ENCODE results near the gene CORO2A.

CORO2A gene

DNA sequence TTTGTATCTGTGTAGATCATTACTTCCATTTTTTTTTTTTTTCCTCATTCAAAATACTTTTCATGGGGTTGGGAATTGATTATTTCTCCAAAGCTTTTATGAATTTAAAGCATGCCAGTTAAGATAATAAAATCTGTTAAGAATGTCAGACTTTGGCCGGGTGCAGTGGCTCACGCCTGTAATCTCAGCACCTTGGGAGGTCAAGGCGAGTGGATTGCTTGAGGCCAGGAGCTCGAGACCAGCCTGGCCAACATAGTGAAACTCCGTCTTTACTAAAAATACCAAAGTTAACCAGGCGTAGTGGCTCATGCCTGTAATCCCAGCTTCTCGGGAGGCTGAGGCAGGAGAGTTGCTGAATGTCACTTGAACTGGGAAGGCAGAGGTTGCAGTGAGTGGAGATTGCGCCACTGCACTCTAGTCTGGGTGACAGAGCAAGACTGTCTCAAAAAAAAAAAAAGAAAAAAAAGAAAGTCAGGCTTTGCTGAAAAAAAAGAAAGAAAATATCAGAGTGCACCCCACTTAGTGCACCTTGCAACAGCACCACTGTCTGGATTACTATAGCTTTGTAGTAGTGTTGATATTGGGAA lies 44.6 kb upstream of the CORO2A start:
- no peaks in the 10 kb centered on the region for H3K9me3 ChIP-seq (ENCODE audit: insufficient read depth, low read length)
- no peak overlapping the region for H3K4me3 ChIP-seq (ENCODE audit: low read length)
- H3K4me2 ChIP-seq (ENCODE audit: low read length), result no peak overlapping the region
- H3K9ac ChIP-seq (ENCODE audit: low read length), result no peak overlapping the region
- no peak overlapping the region for H2AFZ ChIP-seq (ENCODE audit: low read depth, low read length)
- TF ChIP-seq, protein P1, sequence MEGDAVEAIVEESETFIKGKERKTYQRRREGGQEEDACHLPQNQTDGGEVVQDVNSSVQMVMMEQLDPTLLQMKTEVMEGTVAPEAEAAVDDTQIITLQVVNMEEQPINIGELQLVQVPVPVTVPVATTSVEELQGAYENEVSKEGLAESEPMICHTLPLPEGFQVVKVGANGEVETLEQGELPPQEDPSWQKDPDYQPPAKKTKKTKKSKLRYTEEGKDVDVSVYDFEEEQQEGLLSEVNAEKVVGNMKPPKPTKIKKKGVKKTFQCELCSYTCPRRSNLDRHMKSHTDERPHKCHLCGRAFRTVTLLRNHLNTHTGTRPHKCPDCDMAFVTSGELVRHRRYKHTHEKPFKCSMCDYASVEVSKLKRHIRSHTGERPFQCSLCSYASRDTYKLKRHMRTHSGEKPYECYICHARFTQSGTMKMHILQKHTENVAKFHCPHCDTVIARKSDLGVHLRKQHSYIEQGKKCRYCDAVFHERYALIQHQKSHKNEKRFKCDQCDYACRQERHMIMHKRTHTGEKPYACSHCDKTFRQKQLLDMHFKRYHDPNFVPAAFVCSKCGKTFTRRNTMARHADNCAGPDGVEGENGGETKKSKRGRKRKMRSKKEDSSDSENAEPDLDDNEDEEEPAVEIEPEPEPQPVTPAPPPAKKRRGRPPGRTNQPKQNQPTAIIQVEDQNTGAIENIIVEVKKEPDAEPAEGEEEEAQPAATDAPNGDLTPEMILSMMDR (IDR thresholded peaks at IDR 0.05; ENCODE audit: low read depth, low read length), result no peak
- no peak for TF ChIP-seq EZH2phosphoT487 (IDR thresholded peaks at IDR 0.05; ENCODE audit: low read depth)
- H3K36me3 ChIP-seq (replicated peaks; ENCODE audit: low read depth, low read length), result no peaks in the 10 kb centered on the region
- no peaks in the 10 kb centered on the region for H3K4me1 ChIP-seq (ENCODE audit: low read length)
- no peaks in the 10 kb centered on the region for H4K20me1 ChIP-seq (ENCODE audit: insufficient read depth, low read length)
- no peak overlapping the region for H3K27ac ChIP-seq (ENCODE audit: low read length)
- H3K27me3 ChIP-seq (ENCODE audit: low read depth, low read length), result no peaks in the 10 kb centered on the region
- no peaks in the 10 kb centered on the region for H3K79me2 ChIP-seq (ENCODE audit: low read length)

DNA sequence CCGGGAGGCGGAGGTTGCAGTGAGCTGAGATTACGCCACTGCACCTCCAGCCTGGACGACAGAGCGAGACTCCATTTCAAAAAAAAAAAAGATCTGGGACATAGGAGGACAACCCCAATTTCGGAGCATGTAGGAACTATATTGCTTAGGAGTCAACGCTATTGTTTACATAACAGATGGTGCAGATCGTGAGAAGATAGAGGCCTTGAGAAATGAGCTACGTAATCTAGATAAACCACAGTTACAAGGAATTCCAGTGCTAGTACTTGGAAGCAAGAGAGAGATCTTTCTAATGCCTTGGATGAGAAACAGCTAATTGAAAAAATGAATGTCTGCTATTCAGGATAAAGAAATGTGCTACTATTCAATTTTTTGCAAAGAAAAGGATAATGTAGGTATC lies 42.7 kb upstream of the CORO2A start:
- H3K4me3 ChIP-seq (ENCODE audit: low read length), result no peak overlapping the region
- TF ChIP-seq EZH2phosphoT487 (IDR thresholded peaks at IDR 0.05; ENCODE audit: low read depth), result no peak
- TF ChIP-seq, protein P1 (IDR thresholded peaks at IDR 0.05; ENCODE audit: low read depth, low read length), result no peak
- H3K36me3 ChIP-seq (replicated peaks; ENCODE audit: low read depth, low read length), result no peaks in the 10 kb centered on the region

DNA sequence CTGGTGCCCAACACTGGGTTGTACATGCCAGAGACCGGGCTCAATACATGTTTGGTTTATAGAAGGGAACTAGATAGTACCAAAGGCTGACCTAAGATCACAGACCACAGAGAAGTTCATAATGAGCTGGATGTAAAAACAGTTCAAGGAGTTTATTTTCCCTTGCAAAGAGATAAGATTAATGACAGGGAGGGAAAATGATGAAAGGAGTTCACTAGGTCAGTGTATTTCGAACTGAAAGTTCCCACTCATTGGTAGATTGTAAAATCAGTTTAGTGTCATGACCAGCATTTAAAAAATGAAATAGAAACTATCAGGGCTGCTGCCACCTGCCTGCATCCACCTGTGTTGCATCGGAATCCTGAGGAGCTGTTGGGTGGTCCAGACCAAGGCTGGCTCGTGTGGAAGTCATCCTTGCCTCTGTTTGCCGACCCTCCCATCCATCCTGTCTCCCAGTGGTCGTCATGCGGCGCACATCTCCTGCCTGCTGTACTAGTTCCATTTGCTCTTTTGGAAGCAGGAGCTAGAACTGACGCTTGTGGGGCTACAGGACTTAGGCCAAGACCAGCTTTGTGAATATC lies 41.9 kb upstream of the CORO2A start:
- no peaks in the 10 kb centered on the region for H3K79me2 ChIP-seq (ENCODE audit: low read length)
- H3K27me3 ChIP-seq (ENCODE audit: low read depth, low read length), result no peaks in the 10 kb centered on the region
- no peak overlapping the region for H3K4me2 ChIP-seq (ENCODE audit: low read length)
- no peak overlapping the region for H3K4me3 ChIP-seq (ENCODE audit: low read length)
- no peak overlapping the region for H3K27ac ChIP-seq (ENCODE audit: low read length)
- no peaks in the 10 kb centered on the region for H4K20me1 ChIP-seq (ENCODE audit: insufficient read depth, low read length)
- H3K9me3 ChIP-seq (ENCODE audit: insufficient read depth, low read length), result no peaks in the 10 kb centered on the region
- H3K36me3 ChIP-seq (replicated peaks; ENCODE audit: low read depth, low read length), result no peaks in the 10 kb centered on the region
- no peak overlapping the region for H3K9ac ChIP-seq (ENCODE audit: low read length)
- no peak for TF ChIP-seq EZH2phosphoT487 (IDR thresholded peaks at IDR 0.05; ENCODE audit: low read depth)
- TF ChIP-seq, protein P1 (IDR thresholded peaks at IDR 0.05; ENCODE audit: low read depth, low read length), result peak; percentile 28; the same call in 1 of the 2 replicates
- H2AFZ ChIP-seq (ENCODE audit: low read depth, low read length), result no peak overlapping the region
- no peaks in the 10 kb centered on the region for H3K4me1 ChIP-seq (ENCODE audit: low read length)

More for the DNA sequence above, 42.7 kb upstream of the CORO2A start:
- no peaks in the 10 kb centered on the region for H4K20me1 ChIP-seq (ENCODE audit: insufficient read depth, low read length)
- H3K4me2 ChIP-seq (ENCODE audit: low read length), result no peak overlapping the region
- H2AFZ ChIP-seq (ENCODE audit: low read depth, low read length), result no peak overlapping the region
- H3K9ac ChIP-seq (ENCODE audit: low read length), result no peak overlapping the region
- no peaks in the 10 kb centered on the region for H3K27me3 ChIP-seq (ENCODE audit: low read depth, low read length)
- H3K4me1 ChIP-seq (ENCODE audit: low read length), result no peaks in the 10 kb centered on the region
- H3K27ac ChIP-seq (ENCODE audit: low read length), result no peak overlapping the region
- H3K9me3 ChIP-seq (ENCODE audit: insufficient read depth, low read length), result no peaks in the 10 kb centered on the region
- no peaks in the 10 kb centered on the region for H3K79me2 ChIP-seq (ENCODE audit: low read length)

DNA sequence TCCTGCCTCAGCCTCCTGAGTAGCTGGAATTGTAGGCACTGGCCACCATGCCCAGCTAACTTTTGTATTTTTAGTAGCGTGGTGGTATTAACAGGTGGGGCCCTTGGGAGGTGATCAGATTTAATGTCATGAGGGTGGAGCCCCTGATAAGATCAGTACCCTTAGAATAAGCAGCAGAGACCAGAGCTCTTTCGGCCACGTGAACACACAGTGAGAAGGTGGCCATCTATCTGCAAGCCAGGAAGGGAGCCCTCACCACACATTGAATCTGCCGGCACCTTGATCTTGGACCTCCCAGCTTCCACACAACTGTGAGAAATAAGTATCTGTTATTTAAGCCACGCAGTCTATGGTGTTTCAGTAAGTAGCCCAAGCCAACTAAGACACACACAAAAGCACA lies 40.5 kb upstream of the CORO2A start:
- no peak overlapping the region for H3K4me3 ChIP-seq (ENCODE audit: low read length)
- H2AFZ ChIP-seq (ENCODE audit: low read depth, low read length), result no peak overlapping the region

More for the DNA sequence above, 40.5 kb upstream of the CORO2A start:
- H4K20me1 ChIP-seq (ENCODE audit: insufficient read depth, low read length), result no peaks in the 10 kb centered on the region
- no peak overlapping the region for H3K9ac ChIP-seq (ENCODE audit: low read length)
- H3K79me2 ChIP-seq (ENCODE audit: low read length), result no peaks in the 10 kb centered on the region
- H3K4me2 ChIP-seq (ENCODE audit: low read length), result no peak overlapping the region
- H3K27ac ChIP-seq (ENCODE audit: low read length), result no peak overlapping the region
- H3K9me3 ChIP-seq (ENCODE audit: insufficient read depth, low read length), result no peaks in the 10 kb centered on the region
- H3K4me1 ChIP-seq (ENCODE audit: low read length), result no peaks in the 10 kb centered on the region
- H3K36me3 ChIP-seq (replicated peaks; ENCODE audit: low read depth, low read length), result no peaks in the 10 kb centered on the region
- no peak for TF ChIP-seq EZH2phosphoT487 (IDR thresholded peaks at IDR 0.05; ENCODE audit: low read depth)
- TF ChIP-seq, protein P1 (IDR thresholded peaks at IDR 0.05; ENCODE audit: low read depth, low read length), result no peak
- no peaks in the 10 kb centered on the region for H3K27me3 ChIP-seq (ENCODE audit: low read depth, low read length)

All from OCI-LY3 (cell line).